Panc1 (cell line): ENCODE results near the gene CNN3.

ENCODE experiments used
- POLR2AphosphoS5 ChIP-seq: IDR thresholded peaks from 2 replicates; pipeline ENCODE4 v1.6.1; 2012; ENCODE audit warnings: mild to moderate bottlenecking, low read depth, low read length, moderate library complexity
- TF ChIP-seq, protein P1 (sequence below): fragments of 450-650 bp; IDR thresholded peaks from 2 replicates; pipeline ENCODE4 v1.5.1; 2017; ENCODE audit warnings: mild to moderate bottlenecking

DNA sequence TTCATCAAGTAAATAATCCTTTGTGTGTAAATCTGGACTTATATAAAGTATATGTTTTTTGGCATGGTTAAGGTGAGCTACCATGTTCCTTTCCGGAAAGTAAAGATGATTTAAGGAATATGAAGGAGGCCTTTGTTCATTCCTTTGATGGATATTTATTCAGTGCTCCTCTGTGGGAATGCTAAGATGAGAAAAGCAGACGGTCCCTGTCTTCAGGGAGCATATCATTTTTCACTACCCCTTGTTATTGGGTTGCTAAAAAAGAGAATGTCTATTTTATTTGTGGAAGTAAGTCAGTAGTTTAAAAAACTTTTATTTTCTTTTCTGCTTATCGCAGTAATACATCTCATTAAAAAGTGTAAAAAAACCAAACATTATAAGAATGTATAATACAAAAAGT, 35.1 kb upstream of the CNN3 start:
- TF ChIP-seq, protein P1, sequence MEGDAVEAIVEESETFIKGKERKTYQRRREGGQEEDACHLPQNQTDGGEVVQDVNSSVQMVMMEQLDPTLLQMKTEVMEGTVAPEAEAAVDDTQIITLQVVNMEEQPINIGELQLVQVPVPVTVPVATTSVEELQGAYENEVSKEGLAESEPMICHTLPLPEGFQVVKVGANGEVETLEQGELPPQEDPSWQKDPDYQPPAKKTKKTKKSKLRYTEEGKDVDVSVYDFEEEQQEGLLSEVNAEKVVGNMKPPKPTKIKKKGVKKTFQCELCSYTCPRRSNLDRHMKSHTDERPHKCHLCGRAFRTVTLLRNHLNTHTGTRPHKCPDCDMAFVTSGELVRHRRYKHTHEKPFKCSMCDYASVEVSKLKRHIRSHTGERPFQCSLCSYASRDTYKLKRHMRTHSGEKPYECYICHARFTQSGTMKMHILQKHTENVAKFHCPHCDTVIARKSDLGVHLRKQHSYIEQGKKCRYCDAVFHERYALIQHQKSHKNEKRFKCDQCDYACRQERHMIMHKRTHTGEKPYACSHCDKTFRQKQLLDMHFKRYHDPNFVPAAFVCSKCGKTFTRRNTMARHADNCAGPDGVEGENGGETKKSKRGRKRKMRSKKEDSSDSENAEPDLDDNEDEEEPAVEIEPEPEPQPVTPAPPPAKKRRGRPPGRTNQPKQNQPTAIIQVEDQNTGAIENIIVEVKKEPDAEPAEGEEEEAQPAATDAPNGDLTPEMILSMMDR, result no peak
- TF ChIP-seq POLR2AphosphoS5, result no peak
